Fibroblast of peridontal ligament (primary cell): Measurements from ENCODE around the gene FGF10.

ENCODE experiments used
- DNase-seq: peaks from one replicate; pipeline ENCODE4 v3.0.0-alpha.2; 2010; ENCODE audit errors: extremely low read depth

Gene FGF10

DNA sequence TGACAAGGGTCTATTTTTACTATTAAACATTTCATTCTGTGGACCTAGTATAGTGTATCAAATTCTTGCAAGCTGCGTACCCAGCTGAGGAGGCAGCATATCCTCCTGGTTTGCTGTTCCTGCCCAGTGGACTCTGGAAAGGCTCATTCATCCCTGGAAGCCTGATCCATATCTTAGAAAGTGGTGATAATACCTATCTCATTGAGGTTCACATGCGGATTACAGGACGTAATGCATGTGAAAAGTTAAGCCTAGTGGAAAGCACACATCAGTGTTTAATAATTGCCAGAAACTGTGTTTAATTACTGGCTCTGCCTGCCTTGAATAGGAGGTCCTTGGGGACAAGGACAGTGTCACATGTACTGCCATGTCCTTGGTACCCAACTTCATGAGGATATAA is 132.0 kb downstream of the FGF10 start:
- no peak for DNase-seq
